KMS-11 (cell line): Measurements from ENCODE around the gene LIG3.

ENCODE experiments used
- H2AFZ ChIP-seq: fragments of 200-600 bp; sonication (generic); 2 replicates; pipeline ENCODE4 v1.6.1; 2016; ENCODE audit warnings: antibody characterized with exemption, mixed run types, low read depth
- H3K27ac ChIP-seq: fragments of 200-600 bp; sonication (generic); 2 replicates; pipeline ENCODE4 v1.6.1; 2016; ENCODE audit warnings: mild to moderate bottlenecking, mixed run types
- H3K27me3 ChIP-seq: fragments of 200-600 bp; sonication (generic); 2 replicates; pipeline ENCODE4 v1.6.1; 2017; ENCODE audit warnings: mild to moderate bottlenecking, low read depth, mixed run types, moderate library complexity; ENCODE audit not compliant: insufficient read depth
- H3K36me3 ChIP-seq: fragments of 200-600 bp; sonication (generic); 2 replicates; pipeline ENCODE4 v1.6.1; 2017; ENCODE audit warnings: mild to moderate bottlenecking, mixed run types; ENCODE audit not compliant: insufficient read depth
- H3K4me1 ChIP-seq: fragments of 200-600 bp; sonication (generic); 2 replicates; pipeline ENCODE4 v1.6.1; 2016; ENCODE audit warnings: mild to moderate bottlenecking, low read depth, mixed run types; ENCODE audit not compliant: poor library complexity, severe bottlenecking
- H3K4me2 ChIP-seq: fragments of 200-600 bp; sonication (generic); 2 replicates; pipeline ENCODE4 v1.7.0; 2016; ENCODE audit warnings: mild to moderate bottlenecking, mixed run types
- H3K4me3 ChIP-seq: fragments of 200-600 bp; sonication (generic); IDR thresholded peaks from 2 replicates; pipeline ENCODE4 v1.6.1; 2017; ENCODE audit warnings: low read depth, low read length, mixed read lengths; ENCODE audit not compliant: insufficient read depth
- H3K79me2 ChIP-seq: fragments of 200-600 bp; sonication (generic); 2 replicates; pipeline ENCODE4 v1.6.1; 2016; ENCODE audit warnings: low read depth, mixed run types; ENCODE audit not compliant: insufficient read depth
- H3K9ac ChIP-seq: fragments of 200-600 bp; sonication (generic); 2 replicates; pipeline ENCODE4 v1.6.1; 2016; ENCODE audit warnings: mild to moderate bottlenecking, mixed run types
- H4K20me1 ChIP-seq: fragments of 200-600 bp; sonication (generic); 2 replicates; pipeline ENCODE4 v1.6.1; 2016; ENCODE audit warnings: mild to moderate bottlenecking, mixed run types; ENCODE audit not compliant: insufficient read depth
- CTCF ChIP-seq: fragments of 200-600 bp; sonication (generic); conservative IDR thresholded peaks from 2 replicates; pipeline ENCODE4 v1.6.1; 2017; ENCODE audit warnings: low read depth, mild to moderate bottlenecking, antibody characterized with exemption, low read length, moderate library complexity, mixed read lengths

Gene LIG3

GRCh38 chr17:35057332-35057915, 77.1 kb downstream of the LIG3 start:
- no peak overlapping the region for H3K27ac ChIP-seq

More at GRCh38 chr17:35057332-35057915, 77.1 kb downstream of the LIG3 start:
- Histone ChIP-seq H2AFZ (no peak overlapping the region), H3K36me3 (no peaks in the 10 kb centered on the region), H3K79me2 (no peaks in the 10 kb centered on the region), H4K20me1 (no peaks in the 10 kb centered on the region), H3K27me3 (no peaks in the 10 kb centered on the region), H3K4me3 (no peak overlapping the region), H3K4me2 (no peak overlapping the region), H3K9ac (no peak overlapping the region), H3K4me1 (peaks cover 21% of the 10 kb centered on the region)
- TF ChIP-seq CTCF, result no peak
